Activated T-helper 2 cell treated with anti-CD3 and anti-CD28 coated beads, Interferon-gamma antibody, Interleukin-2, Interleukin-4, amounts not matched to agents 10 μg/mL and 5 μg/mL and 100 μg/mL, durations not matched to agents 14 hours and 24 hours and 36 hours (primary cell): ENCODE data around the gene CYFIP2. TPM values are rescaled to one million over a fixed set of nuclear protein-coding genes. Genes with fewer than 3 reads are reported as not detected.
A peak's percentile ranks its signal among the peaks of the same experiment; 100 is the strongest.
"Not testable (repeated sequence)": the region's sequence is repeated elsewhere in the genome, so short reads cannot be mapped to it uniquely, and the experiment has no call there.

Experiments
- DNase-seq: peaks from one replicate; pipeline ENCODE4 v3.0.0; 2021; ENCODE audit warnings: low spot score
- H3K27ac Mint-ChIP-seq: one replicate; pipeline ENCODE4 v1.8.0; 2021; ENCODE audit warnings: mixed read lengths
- H3K27me3 Mint-ChIP-seq: one replicate; pipeline ENCODE4 v1.8.0; 2021; ENCODE audit warnings: low read depth, mixed read lengths
- H3K36me3 Mint-ChIP-seq: one replicate; pipeline ENCODE4 v1.8.0; 2021; ENCODE audit warnings: low read depth, mixed read lengths
- H3K4me1 Mint-ChIP-seq: one replicate; pipeline ENCODE4 v1.8.0; 2021; ENCODE audit warnings: low read depth, mixed read lengths
- H3K4me3 Mint-ChIP-seq: one replicate; pipeline ENCODE4 v1.8.0; 2021; ENCODE audit warnings: low read depth, mild to moderate bottlenecking, moderate library complexity, mixed read lengths
- H3K9me3 Mint-ChIP-seq: one replicate; pipeline ENCODE4 v1.8.0; 2021; ENCODE audit warnings: mixed read lengths
- intact Hi-C: fragments of 100-400 bp; cut with micrococcal nuclease; formaldehyde crosslinking; loops from one replicate; pipeline ENCODE4 v1.15.1; 2023
- total RNA-seq: library from RNA; stranded (reverse); gene quantifications from 2 replicates; pipeline ENCODE4 v1.2.3, GENCODE V29; 2022

Gene CYFIP2
- total RNA-seq, 1 donor from 2014 or later: 171 TPM

DNA sequence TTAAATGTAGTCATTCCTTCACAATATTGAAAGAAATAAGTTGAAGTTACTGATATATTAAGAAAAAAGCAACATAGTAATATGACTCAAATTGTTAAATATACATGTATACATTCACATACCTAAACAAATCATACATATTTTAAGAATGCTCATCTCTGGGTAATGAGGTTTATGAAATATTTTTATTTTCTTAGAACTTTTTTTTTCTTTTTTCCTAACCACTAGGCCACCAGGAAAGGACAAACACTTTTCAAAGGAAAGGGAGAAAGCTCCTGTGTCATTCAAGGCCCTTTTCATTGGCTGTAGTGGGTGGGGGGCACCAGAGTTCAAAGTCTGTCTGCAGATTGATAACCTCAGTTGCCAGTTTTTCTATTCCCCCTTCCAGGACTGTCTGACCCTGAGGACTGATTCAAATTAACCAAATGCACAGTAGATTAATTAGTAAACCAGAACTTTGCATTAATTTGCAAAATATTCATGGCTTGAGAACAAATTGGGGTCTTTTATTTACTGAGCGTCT, 121.2 kb downstream of the CYFIP2 start:
- H3K9me3 Mint-ChIP-seq: no peaks in the 10 kb centered on the region
- intact Hi-C loops: no loop called here

DNA sequence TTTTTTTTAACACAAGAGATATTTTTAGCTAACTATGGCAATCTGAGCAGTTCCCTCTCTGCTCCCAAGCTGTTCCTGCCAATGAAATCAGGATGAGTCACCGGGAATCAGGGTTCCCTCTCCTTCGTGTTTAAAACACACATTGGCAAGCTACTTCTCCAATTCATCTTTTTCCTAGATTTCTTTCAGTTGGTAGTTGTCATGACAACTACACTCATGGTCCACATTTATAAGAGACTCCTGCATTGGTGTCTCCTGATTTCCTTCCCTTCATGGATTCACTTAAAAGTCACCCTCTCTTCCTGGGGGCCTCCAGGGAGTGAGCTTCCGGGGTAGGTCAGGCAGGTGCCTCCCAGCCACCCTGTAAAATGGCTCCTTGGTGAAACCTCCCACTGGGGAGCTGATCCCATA, 121.8 kb downstream of the CYFIP2 start:
- H3K36me3 Mint-ChIP-seq: peaks cover 75% of the 10 kb centered on the region
- H3K27me3 Mint-ChIP-seq: no peaks in the 10 kb centered on the region
- H3K4me3 Mint-ChIP-seq: no peak overlapping the region
- H3K9me3 Mint-ChIP-seq: no peaks in the 10 kb centered on the region
- no peak overlapping the region for H3K27ac Mint-ChIP-seq
- intact Hi-C loops: no loop called here
- DNase-seq: no peak
- peaks cover 16% of the 10 kb centered on the region for H3K4me1 Mint-ChIP-seq

More for the DNA sequence above, 121.2 kb downstream of the CYFIP2 start:
- no peaks in the 10 kb centered on the region for H3K27me3 Mint-ChIP-seq
- H3K4me3 Mint-ChIP-seq: no peak overlapping the region
- H3K4me1 Mint-ChIP-seq: peaks cover 16% of the 10 kb centered on the region
- no peak overlapping the region for H3K27ac Mint-ChIP-seq
- no peak for DNase-seq
- peaks cover 75% of the 10 kb centered on the region for H3K36me3 Mint-ChIP-seq

DNA sequence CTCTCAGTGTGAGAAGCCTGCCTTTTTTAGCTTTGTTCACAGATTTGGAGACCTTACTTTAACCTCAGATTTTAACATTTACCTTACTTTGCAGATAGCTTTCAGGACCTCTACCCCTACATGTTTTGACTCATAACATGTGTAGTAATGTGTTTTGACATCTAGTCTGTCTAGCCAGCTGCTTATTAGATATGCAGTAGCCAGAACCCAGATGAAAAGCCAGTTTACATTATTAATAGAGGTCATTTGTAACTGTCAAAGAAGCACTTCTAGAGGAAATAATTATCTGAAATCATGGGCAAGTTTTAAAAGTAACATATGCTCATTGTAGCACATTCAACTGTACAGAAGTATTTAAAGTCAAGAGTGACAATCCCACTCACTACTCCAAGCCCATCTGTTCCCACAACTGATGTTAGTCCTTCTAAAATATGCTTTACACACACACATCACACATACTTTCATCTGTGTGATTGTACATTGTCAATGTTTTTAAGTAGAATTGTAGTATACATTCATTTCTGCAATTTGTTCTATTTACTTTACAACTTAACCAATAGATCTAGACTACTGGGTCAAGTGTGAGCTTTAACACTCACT, 122.3 kb downstream of the CYFIP2 start:
- no peak for DNase-seq
- peaks cover 78% of the 10 kb centered on the region for H3K36me3 Mint-ChIP-seq
- H3K4me3 Mint-ChIP-seq: no peak overlapping the region
- intact Hi-C loops: no loop called here
- H3K27ac Mint-ChIP-seq: peak overlapping the region; percentile 42
- no peaks in the 10 kb centered on the region for H3K27me3 Mint-ChIP-seq
- H3K9me3 Mint-ChIP-seq: no peaks in the 10 kb centered on the region
- peaks cover 16% of the 10 kb centered on the region for H3K4me1 Mint-ChIP-seq

DNA sequence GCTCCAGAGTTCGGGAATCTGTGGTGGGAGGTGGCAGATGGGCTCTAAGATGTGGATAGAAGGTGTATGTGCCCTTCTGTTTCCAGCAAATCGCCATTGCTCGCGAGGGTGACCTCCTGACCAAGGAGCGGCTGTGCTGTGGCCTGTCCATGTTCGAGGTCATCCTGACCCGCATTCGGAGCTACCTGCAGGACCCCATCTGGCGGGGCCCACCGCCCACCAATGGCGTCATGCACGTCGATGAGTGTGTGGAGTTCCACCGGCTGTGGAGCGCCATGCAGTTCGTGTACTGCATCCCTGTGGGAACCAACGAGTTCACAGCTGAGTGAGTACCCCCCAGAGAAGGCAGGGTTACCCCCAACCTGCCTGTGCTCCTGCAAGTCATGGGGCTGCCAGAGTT, 123.2 kb downstream of the CYFIP2 start:
- Mint-ChIP-seq H3K27ac (no peak overlapping the region), H3K36me3 (peaks cover 78% of the 10 kb centered on the region), H3K4me3 (no peak overlapping the region), H3K27me3 (no peaks in the 10 kb centered on the region), H3K4me1 (peaks cover 16% of the 10 kb centered on the region), H3K9me3 (no peaks in the 10 kb centered on the region)
- intact Hi-C loops: no loop called here
- no peak for DNase-seq

DNA sequence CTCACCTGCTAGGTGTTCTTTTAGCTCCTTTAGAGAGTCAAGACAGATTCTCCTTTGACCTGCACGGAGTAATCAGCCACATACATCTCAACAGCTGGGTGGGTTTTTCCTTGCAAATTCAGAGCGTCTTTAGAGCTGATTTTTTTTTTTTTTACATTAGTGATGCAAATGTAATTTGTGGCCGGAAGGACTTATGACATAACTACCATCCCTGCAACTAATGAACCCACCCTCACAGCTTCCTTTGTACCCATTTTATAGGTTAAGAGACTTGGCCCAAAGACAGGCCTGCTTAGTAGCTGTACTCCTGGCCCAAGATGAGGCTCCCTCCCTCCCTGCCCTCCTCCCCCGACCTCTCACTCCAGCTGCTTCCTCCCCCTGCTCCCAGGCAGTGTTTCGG, 124.2 kb downstream of the CYFIP2 start:
- intact Hi-C loops: loop anchor here (5.0 kb wide), 2 partner anchors 38 to 72 kb away; partner anchors contain the start of gene NIPAL4
- H3K27me3 Mint-ChIP-seq: no peaks in the 10 kb centered on the region
- no peak for DNase-seq
- H3K9me3 Mint-ChIP-seq: no peaks in the 10 kb centered on the region
- peaks cover 16% of the 10 kb centered on the region for H3K4me1 Mint-ChIP-seq
- no peak overlapping the region for H3K4me3 Mint-ChIP-seq
- H3K27ac Mint-ChIP-seq: peak overlapping the region; percentile 96
- peaks cover 72% of the 10 kb centered on the region for H3K36me3 Mint-ChIP-seq

DNA sequence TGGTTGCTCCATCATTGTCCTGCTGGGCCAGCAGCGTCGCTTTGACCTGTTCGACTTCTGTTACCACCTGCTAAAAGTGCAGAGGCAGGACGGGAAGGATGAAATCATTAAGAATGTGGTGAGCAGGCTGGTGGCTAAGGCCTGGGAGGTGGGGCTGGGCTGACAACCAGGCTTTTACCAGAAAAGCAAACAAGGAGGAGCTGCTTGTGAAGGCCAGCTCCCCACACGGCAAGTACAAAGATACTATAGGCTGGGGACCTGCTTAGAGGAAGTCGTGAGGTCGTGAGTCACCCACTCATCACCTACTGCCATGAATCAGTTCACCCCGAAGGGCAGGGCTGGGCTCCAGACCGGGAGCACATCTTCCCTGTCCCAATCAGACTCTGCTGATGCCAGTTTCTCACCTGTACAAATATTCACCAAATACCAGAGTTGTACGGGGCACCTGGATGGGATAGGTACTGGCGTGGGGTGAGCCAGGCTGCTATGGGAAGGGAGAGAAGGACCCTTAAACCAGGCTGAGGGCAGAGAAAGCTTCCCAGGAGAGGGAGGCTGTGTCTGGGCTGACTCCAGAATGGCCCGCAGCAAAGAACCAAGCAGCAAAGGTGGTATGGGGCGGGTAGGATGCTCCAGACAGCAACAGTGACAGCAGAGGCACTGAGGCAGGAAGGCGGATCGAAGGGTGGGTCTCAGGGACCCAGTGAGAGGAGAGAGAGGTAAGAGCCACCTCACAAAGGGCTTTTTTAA, 124.8 kb downstream of the CYFIP2 start:
- H3K9me3 Mint-ChIP-seq: no peaks in the 10 kb centered on the region
- intact Hi-C loops: loop anchor here (5.0 kb wide), 2 partner anchors 38 to 72 kb away; partner anchors contain the start of gene NIPAL4
- H3K4me3 Mint-ChIP-seq: no peak overlapping the region
- peak; percentile 42 for DNase-seq
- H3K4me1 Mint-ChIP-seq: peaks cover 16% of the 10 kb centered on the region
- H3K27ac Mint-ChIP-seq: peak overlapping the region; percentile 96
- no peaks in the 10 kb centered on the region for H3K27me3 Mint-ChIP-seq
- H3K36me3 Mint-ChIP-seq: peaks cover 66% of the 10 kb centered on the region

DNA sequence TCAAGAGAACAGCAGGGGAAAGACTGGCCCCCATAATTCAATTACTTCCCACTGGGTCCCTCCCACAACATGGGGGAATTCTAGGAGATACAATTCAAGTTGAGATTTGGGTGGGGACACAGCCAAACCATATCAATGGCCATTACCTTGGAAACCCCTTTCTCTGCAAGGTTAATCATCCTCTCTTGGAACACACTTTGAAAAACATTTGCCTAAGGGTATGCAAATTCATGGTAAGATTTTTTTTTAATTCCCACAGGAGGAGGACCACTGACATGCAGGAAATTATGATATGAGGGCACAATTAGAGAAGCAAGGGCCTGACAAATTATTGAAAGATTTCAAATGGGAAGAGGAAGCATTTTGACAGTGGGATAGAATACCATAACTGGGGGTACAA, 132.4 kb downstream of the CYFIP2 start:
- no peak for DNase-seq
- Mint-ChIP-seq H3K27me3 (no peaks in the 10 kb centered on the region), H3K4me1 (peaks cover 10% of the 10 kb centered on the region), H3K27ac (no peak overlapping the region), H3K36me3 (peaks cover 10% of the 10 kb centered on the region), H3K4me3 (no peak overlapping the region), H3K9me3 (peaks cover 7% of the 10 kb centered on the region)
- intact Hi-C loops: no loop called here

DNA sequence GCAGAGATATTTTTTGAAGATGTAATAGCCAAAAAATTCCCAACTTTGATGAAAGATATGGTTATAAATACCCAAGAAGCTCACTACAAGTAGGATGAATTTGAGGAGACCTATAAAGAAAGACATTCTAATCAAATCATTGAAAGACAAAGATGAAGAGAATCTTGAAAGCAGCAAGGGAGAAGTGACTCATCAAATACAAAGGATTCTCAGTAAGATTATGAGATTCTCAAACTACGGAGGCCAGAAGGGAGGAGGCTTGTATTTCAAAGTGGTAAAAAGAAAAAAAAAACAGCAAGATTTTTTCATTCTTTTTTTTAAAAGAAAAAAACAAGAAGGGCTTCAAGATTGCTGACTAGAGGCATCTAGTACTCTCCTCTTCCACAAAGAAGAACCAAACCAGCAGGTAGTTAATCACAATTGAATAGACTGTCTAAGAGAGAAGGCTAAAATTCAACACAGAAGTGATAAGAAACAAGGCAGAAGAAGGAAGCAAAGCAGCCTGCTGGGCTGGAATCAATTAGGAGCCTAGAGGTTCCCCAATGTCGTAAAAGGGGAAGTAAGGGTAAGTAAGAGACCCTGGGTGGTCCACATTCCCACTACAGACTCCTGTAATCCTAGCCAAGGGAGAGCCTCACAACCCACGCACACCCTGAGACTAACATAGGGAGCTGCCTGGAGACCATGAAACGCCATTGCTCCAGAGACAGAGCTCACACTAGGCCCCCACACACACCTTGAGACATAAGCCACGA, 135.0 kb downstream of the CYFIP2 start:
- peaks cover 23% of the 10 kb centered on the region for H3K9me3 Mint-ChIP-seq
- no peak overlapping the region for H3K4me3 Mint-ChIP-seq
- peak overlapping the region; percentile 38 for H3K27ac Mint-ChIP-seq
- peaks cover 8% of the 10 kb centered on the region for H3K27me3 Mint-ChIP-seq
- intact Hi-C loops: no loop called here
- peaks cover 6% of the 10 kb centered on the region for H3K36me3 Mint-ChIP-seq
- H3K4me1 Mint-ChIP-seq: peaks cover 10% of the 10 kb centered on the region
- no peak for DNase-seq

DNA sequence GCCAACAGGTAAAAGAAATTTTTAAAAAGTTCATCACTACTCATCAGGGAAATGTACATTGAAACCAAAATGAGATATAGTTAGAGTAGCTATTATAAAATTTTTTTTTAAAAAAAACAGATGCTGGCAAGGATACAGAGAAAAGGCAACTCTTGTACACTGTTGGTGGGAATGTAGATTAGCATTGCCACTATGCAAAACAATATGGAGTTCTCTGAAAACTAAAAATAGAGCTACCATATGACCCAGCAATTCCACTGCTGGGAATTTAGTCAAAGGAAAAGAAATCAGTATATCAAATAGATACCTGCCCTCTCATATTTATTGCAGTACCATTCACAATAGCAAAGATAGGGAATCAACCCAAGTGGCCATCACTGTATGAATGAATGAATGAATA, 149.9 kb downstream of the CYFIP2 start:
- no peak overlapping the region for H3K4me3 Mint-ChIP-seq
- H3K27ac Mint-ChIP-seq: no peak overlapping the region
- no peaks in the 10 kb centered on the region for H3K36me3 Mint-ChIP-seq
- peaks cover 38% of the 10 kb centered on the region for H3K27me3 Mint-ChIP-seq
- intact Hi-C loops: no loop called here
- no peak for DNase-seq
- H3K9me3 Mint-ChIP-seq: peaks cover 6% of the 10 kb centered on the region
- H3K4me1 Mint-ChIP-seq: no peaks in the 10 kb centered on the region

DNA sequence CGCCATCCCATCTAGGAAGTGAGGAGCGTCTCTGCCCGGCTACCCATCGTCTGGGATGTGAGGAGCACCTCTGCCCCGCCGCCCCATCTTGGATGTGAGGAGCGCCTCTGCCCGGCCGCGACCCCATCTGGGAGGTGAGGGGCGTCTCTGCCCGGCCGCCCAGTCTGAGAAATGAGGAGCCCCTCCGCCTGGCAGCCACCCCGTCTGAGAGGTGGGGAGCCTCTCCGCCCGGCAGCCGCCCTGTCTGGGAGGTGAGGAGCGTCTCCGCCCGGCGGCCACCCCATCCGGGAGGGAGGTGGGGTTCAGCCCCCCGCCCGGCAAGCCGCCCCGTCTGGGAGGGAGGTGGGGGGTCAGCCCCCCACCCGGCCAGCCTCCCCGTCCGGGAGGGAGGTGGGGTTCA, 153.6 kb downstream of the CYFIP2 start:
- H3K27me3 Mint-ChIP-seq: peaks cover 17% of the 10 kb centered on the region
- intact Hi-C loops, DNase-seq, H3K27ac Mint-ChIP-seq, H3K4me3 Mint-ChIP-seq, H3K9me3 Mint-ChIP-seq, H3K4me1 Mint-ChIP-seq, H3K36me3 Mint-ChIP-seq: not testable (repeated sequence)

DNA sequence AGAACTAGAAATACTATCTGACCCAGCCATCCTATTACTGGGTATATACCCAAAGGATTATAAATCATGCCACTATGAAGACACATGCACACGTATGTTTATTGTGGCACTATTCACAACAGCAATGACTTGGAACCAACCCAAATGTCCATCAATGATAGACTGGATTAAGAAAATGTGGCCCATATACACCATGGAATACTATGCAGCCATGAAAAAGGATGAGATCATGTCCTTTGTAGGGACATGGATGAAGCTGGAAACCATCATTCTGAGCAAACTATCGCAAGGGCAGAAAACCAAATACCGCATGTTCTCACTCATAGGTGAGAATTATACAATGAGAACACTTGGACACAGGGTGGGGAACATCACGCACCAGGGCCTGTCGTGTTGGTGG, 164.0 kb downstream of the CYFIP2 start:
- H3K27me3 Mint-ChIP-seq: peaks cover 33% of the 10 kb centered on the region
- H3K36me3 Mint-ChIP-seq, H3K27ac Mint-ChIP-seq, DNase-seq, H3K4me3 Mint-ChIP-seq, H3K9me3 Mint-ChIP-seq, intact Hi-C loops: not testable (repeated sequence)
- H3K4me1 Mint-ChIP-seq: peaks cover 12% of the 10 kb centered on the region

DNA sequence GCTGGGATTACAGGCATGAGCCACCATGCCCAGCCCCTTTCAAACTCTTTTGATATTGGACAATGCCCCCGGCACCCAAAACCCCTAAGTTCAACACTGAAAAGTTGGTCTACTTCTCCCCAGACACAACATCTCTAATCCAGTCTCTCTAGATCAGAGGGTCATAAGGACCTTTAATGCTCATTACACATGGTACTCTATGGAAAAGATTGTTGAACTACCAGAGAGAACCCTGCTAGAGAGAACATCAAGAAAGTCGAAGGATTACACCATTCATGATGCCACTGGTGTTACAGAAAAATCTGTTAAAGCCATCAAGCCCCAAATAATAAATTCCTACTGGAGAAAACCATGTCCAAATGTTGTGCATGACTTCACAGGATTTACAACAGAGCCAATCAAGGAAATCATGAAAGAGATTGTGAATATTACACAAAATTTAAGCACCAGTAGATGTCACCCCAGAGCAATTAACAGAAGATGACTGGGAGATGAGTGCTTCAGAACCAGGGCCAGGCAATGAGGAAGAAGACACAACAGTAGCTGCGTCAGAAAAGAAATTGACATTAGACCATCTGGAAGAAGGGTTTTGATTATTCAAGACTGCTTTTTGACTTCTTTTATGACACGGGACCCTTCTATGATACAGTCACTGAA, 165.7 kb downstream of the CYFIP2 start:
- Mint-ChIP-seq H3K4me3 (no peak overlapping the region), H3K27ac (no peak overlapping the region), H3K27me3 (peaks cover 28% of the 10 kb centered on the region), H3K36me3 (peaks cover 6% of the 10 kb centered on the region), H3K9me3 (peaks cover 10% of the 10 kb centered on the region), H3K4me1 (peaks cover 12% of the 10 kb centered on the region)
- intact Hi-C loops: loop anchor here (1.0 to 2.0 kb wide), 4 partner anchors 33 to 312 kb away; partner anchors contain the start of gene LSM11
- DNase-seq: peak; percentile 20
